Measurements from ENCODE around the gene NXT1.

Gene NXT1

GRCh38 chr20:23326774-23327173 is 23.8 kb upstream of the NXT1 start:
- DNase-seq (ENCODE audit: low read depth) = no peak
- no peak for TF ChIP-seq CTCF (IDR thresholded peaks at IDR 0.05; ENCODE audit: low read depth, low read length, missing control alignments)
- H3K4me3 ChIP-seq (ENCODE audit: low read depth, low read length) = no peak overlapping the region

GRCh38 chr20:23327617-23328333 is 22.8 kb upstream of the NXT1 start:
- no peak for DNase-seq (ENCODE audit: low read depth)
- H3K4me3 ChIP-seq (ENCODE audit: low read depth, low read length) = no peak overlapping the region
- TF ChIP-seq CTCF (IDR thresholded peaks at IDR 0.05; ENCODE audit: low read depth, low read length, missing control alignments) = no peak

GRCh38 chr20:23331450-23332350 is 18.9 kb upstream of the NXT1 start:
- no peak overlapping the region for H3K4me3 ChIP-seq (ENCODE audit: low read depth, low read length)
- TF ChIP-seq CTCF (IDR thresholded peaks at IDR 0.05; ENCODE audit: low read depth, low read length, missing control alignments) = no peak
- no peak for DNase-seq (ENCODE audit: low read depth)

- DNase-seq (ENCODE audit: low read depth) = no peak
- no peak for TF ChIP-seq CTCF (IDR thresholded peaks at IDR 0.05; ENCODE audit: low read depth, low read length, missing control alignments)
- no peak overlapping the region for H3K4me3 ChIP-seq (ENCODE audit: low read depth, low read length)
These were observed 18.1 kb upstream of the NXT1 start for GRCh38 chr20:23332467-23332866.

- DNase-seq (ENCODE audit: low read depth) = no peak
- no peak for TF ChIP-seq CTCF (IDR thresholded peaks at IDR 0.05; ENCODE audit: low read depth, low read length, missing control alignments)
- no peak overlapping the region for H3K4me3 ChIP-seq (ENCODE audit: low read depth, low read length)
These were observed 16.5 kb upstream of the NXT1 start for GRCh38 chr20:23334111-23334510.

- TF ChIP-seq CTCF (IDR thresholded peaks at IDR 0.05; ENCODE audit: low read depth, low read length, missing control alignments) = no peak
- H3K4me3 ChIP-seq (ENCODE audit: low read depth, low read length) = no peak overlapping the region
- DNase-seq (ENCODE audit: low read depth) = no peak
These were observed 15.1 kb upstream of the NXT1 start for GRCh38 chr20:23335521-23335920.

All from GM12864 (cell line).